GM12878 (cell line): ENCODE measurements around the gene C16orf46. TPM values are rescaled to one million over a fixed set of nuclear protein-coding genes. Genes with fewer than 3 reads are reported as not detected.

Experiments used
- ATAC-seq: fragments of 200-7000 bp; cut with Tn5 transposase; 3 replicates; pipeline ENCODE4 v1.9.1; 2020; ENCODE audit warnings: mild to moderate bottlenecking, moderate library complexity
- BruUV-seq: library from RNA; stranded (reverse); fragments of 400-500 nt; replicated peaks from 2 replicates; lab custom pipeline; 2021; lab: Mats Ljungman, UMichigan
- CTCF ChIA-PET: fragments of 300-600 bp; sonication (Branson Sonifier 250); formaldehyde crosslinking; extraction: SDS; loops from one replicate; lab custom pipeline; 2021; ENCODE audit warnings: inconsistent platforms; lab: Yijun Ruan, JAX
- POLR2A ChIA-PET: fragments of 350-600 bp; formaldehyde crosslinking; extraction: SDS; loops from one replicate; lab custom pipeline; 2021; ENCODE audit warnings: inconsistent platforms; lab: Charles Lee
- RAD21 ChIA-PET: fragments of 300-600 bp; sonication (Branson Sonifier 250); formaldehyde crosslinking; loops from one replicate; lab custom pipeline; 2023; ENCODE audit warnings: antibody characterized with exemption; ENCODE audit not compliant: unreplicated experiment; lab: Charles Lee
- SMC1A ChIA-PET: fragments of 300-600 bp; sonication (Branson Sonifier 250); formaldehyde crosslinking; loops from one replicate; lab custom pipeline; 2023; ENCODE audit not compliant: unreplicated experiment, uncharacterized antibody; lab: Charles Lee
- DNase-seq: peaks from one replicate; pipeline ENCODE4 v3.0.0-alpha.2; 2011; ENCODE audit warnings: low read depth, low spot score
- FAIRE-seq: peaks from 3 replicates; lab custom pipeline; 2011; peaks lifted over from hg19 to GRCh38; lab: Jason Lieb, UNC
- H2AFZ ChIP-seq: 2 replicates; pipeline ENCODE4 v1.6.0; 2011; ENCODE audit warnings: low read depth, low read length, control low read depth; ENCODE audit not compliant: control insufficient read depth
- H3K27ac ChIP-seq: 2 replicates; pipeline ENCODE4 v1.5.1; 2011; ENCODE audit warnings: control low read depth; ENCODE audit not compliant: control insufficient read depth, insufficient read depth
- H3K27me3 ChIP-seq, 2 experiments: replicated peaks in 1 of 2; 2 replicates each; pipeline versions ENCODE4 v1.6.0 to v1.6.1; 2011; ENCODE audit warnings: low read length in 1 of 2; ENCODE audit not compliant: control insufficient read depth in 2 of 2, insufficient read depth in 2 of 2
- H3K36me3 ChIP-seq, 2 experiments: 2 replicates each; pipeline ENCODE4 v1.5.1; 2011; ENCODE audit warnings: low read length in 1 of 2; ENCODE audit not compliant: control insufficient read depth in 2 of 2, insufficient read depth in 2 of 2
- H3K4me1 ChIP-seq: 2 replicates; pipeline ENCODE4 v1.6.1; 2011; ENCODE audit warnings: mild to moderate bottlenecking, low read length, moderate library complexity, mixed read lengths; ENCODE audit not compliant: control insufficient read depth, insufficient read depth
- H3K4me2 ChIP-seq: 2 replicates; pipeline ENCODE4 v1.6.0; 2011; ENCODE audit warnings: control low read depth; ENCODE audit not compliant: control insufficient read depth, insufficient read depth
- H3K4me3 ChIP-seq: fragments of 200-600 bp; sonication (generic); 2 replicates; pipeline ENCODE4 v1.5.1; 2016
- H3K79me2 ChIP-seq: 2 replicates; pipeline ENCODE4 v1.6.0; 2011; ENCODE audit warnings: low read length; ENCODE audit not compliant: control insufficient read depth, insufficient read depth
- H3K9ac ChIP-seq: 2 replicates; pipeline ENCODE4 v1.8.0; 2011; ENCODE audit warnings: low read length, control low read depth, mixed read lengths; ENCODE audit not compliant: control insufficient read depth, insufficient read depth
- H3K9me3 ChIP-seq: replicated peaks from 3 replicates; pipeline ENCODE4 v1.5.1; 2011; ENCODE audit warnings: mild to moderate bottlenecking, low read length; ENCODE audit not compliant: control insufficient read depth, insufficient read depth
- H4K20me1 ChIP-seq: 2 replicates; pipeline ENCODE4 v1.6.0; 2011; ENCODE audit not compliant: control insufficient read depth, insufficient read depth
- BMI1 ChIP-seq: fragments of 450-650 bp; IDR thresholded peaks from 2 replicates; pipeline ENCODE4 v1.6.1; 2016; ENCODE audit warnings: mild to moderate bottlenecking, moderate library complexity, borderline replicate concordance
- CHD1 ChIP-seq: IDR thresholded peaks from 2 replicates; pipeline ENCODE4 v1.6.1; 2012; ENCODE audit warnings: low read depth, low read length, improper control_type of control experiment
- E4F1 ChIP-seq: fragments of 450-650 bp; IDR thresholded peaks from 2 replicates; pipeline ENCODE4 v1.6.1; 2018; ENCODE audit warnings: borderline replicate concordance, mild to moderate bottlenecking; ENCODE audit not compliant: partially characterized antibody
- HDAC2 ChIP-seq: fragments of 200-600 bp; sonication (generic); IDR thresholded peaks from 2 replicates; pipeline ENCODE4 v1.6.1; 2017
- IRF4 ChIP-seq: IDR thresholded peaks from 2 replicates; pipeline ENCODE4 v1.6.1; 2011; ENCODE audit warnings: low read depth, low read length
- NRF1 ChIP-seq: conservative IDR thresholded peaks from 2 replicates; pipeline ENCODE4 v1.6.1; 2011; ENCODE audit warnings: mild to moderate bottlenecking, low read depth, low read length, improper control_type of control experiment
- PKNOX1 ChIP-seq: fragments of 450-650 bp; IDR thresholded peaks from 2 replicates; pipeline ENCODE4 v1.6.1; 2016; ENCODE audit warnings: mild to moderate bottlenecking
- RCOR1 ChIP-seq: conservative IDR thresholded peaks from 2 replicates; pipeline ENCODE4 v1.6.1; 2012; ENCODE audit warnings: low read depth, low read length, improper control_type of control experiment
- SKIL ChIP-seq: fragments of 450-650 bp; IDR thresholded peaks from 2 replicates; pipeline ENCODE4 v1.6.1; 2017; ENCODE audit warnings: mild to moderate bottlenecking, low read depth, inconsistent platforms; ENCODE audit not compliant: poor library complexity, severe bottlenecking
- SMC3 ChIP-seq: IDR thresholded peaks from 2 replicates; pipeline ENCODE4 v1.6.1; 2011; ENCODE audit warnings: low read length, improper control_type of control experiment, borderline replicate concordance
- TCF12 ChIP-seq: IDR thresholded peaks from 2 replicates; pipeline ENCODE4 v1.6.1; 2011; ENCODE audit warnings: low read depth, mild to moderate bottlenecking, low read length
- YBX1 ChIP-seq: fragments of 450-650 bp; IDR thresholded peaks from 2 replicates; pipeline ENCODE4 v1.6.1; 2016; ENCODE audit warnings: antibody characterized with exemption
- ZNF207 ChIP-seq: fragments of 450-650 bp; IDR thresholded peaks from 2 replicates; pipeline ENCODE4 v1.6.1; 2014; ENCODE audit warnings: antibody characterized with exemption, mild to moderate bottlenecking, borderline replicate concordance
- ZNF592 ChIP-seq: fragments of 450-650 bp; IDR thresholded peaks from 2 replicates; pipeline ENCODE4 v1.6.1; 2017; ENCODE audit warnings: mild to moderate bottlenecking, moderate library complexity
- WGBS: methylation state at CpG from one replicate; pipeline ENCODE4 v1.1.6; 2016; ENCODE audit warnings: low lambda C conversion rate; ENCODE audit not compliant: insufficient replicate concordance, insufficient coverage; ENCODE audit errors: missing lambda C conversion rate; 5-methylcytosine and 5-hydroxymethylcytosine counted together
- in situ Hi-C: fragments of 300-500 bp; cut with MboI; formaldehyde crosslinking; loops from 9 replicates; pipeline ENCODE4 v1.14.3; 2018; ENCODE audit warnings: mixed read lengths
- intact Hi-C: fragments of 100-400 bp; cut with micrococcal nuclease; formaldehyde crosslinking; loops from one replicate; pipeline ENCODE4 v1.14.2; 2022; ENCODE audit not compliant: unreplicated experiment
- polyA plus RNA-seq, 11 experiments: library from polyadenylated mRNA; depleted of rRNA in 4 of 11; unstranded in 6 of 11; stranded (reverse) in 5 of 11; fragments of >200 nt; fragmentation: Nextera tagmentation in 4 of 11; fragmentation: Illumina TruSeq in 1 of 11; extraction: Ambion mirVana in 4 of 11; extraction: Trizol in 1 of 11; gene quantifications; 1 replicate in 1 of 11; 2 replicates in 10 of 11; pipeline versions ENCODE4 v1.2.1 to v1.2.3, GENCODE V29; 2011 to 2016; ENCODE audit warnings: inconsistent platforms in 2 of 11, missing spikeins in 2 of 11, low read depth in 1 of 11
- total RNA-seq, 4 experiments: library from RNA; depleted of rRNA in 3 of 4; stranded (reverse); fragments of >200 nt in 3 of 4; fragmentation: Illumina TruSeq in 1 of 4; extraction: Trizol in 1 of 4; gene quantifications; 2 replicates each; pipeline versions ENCODE4 v1.2.1 to v1.2.3, GENCODE V29; 2013 to 2021

C16orf46 gene
- total and polyA plus RNA-seq, 10 of the 15 experiments (the other 5 are each of a cell fraction or from before 2014, with no cell fraction given) = 0.04 to 0.46 (median 0.14) TPM; not detected in 6

- H3K4me3 ChIP-seq = no peak overlapping the region
- DNase-seq (no peak), FAIRE-seq (no peak), ATAC-seq (no peak)
- CTCF ChIA-PET = interaction anchor here (0.7 to 1.6 kb wide), 2 partner anchors 26 to 33 kb away, joined by 3 to 5 read pairs; no protein-coding TSS in a partner anchor
- peaks cover 0 to 13% of the 10 kb centered on the region in 2 experiments for H3K36me3 ChIP-seq
- H3K79me2 ChIP-seq = no peaks in the 10 kb centered on the region
- no peaks in the 10 kb centered on the region for H4K20me1 ChIP-seq
- WGBS = 90% methylated on average over 11 of the region's 11 CpGs
- TF ChIP-seq IRF4 (no peak), CHD1 (no peak), BMI1 (no peak), ZNF592 (no peak), E4F1 (no peak), NRF1 (no peak), YBX1 (no peak), SKIL (no peak), HDAC2 (no peak), SMC3 (no peak), RCOR1 (no peak), PKNOX1 (no peak), TCF12 (no peak), ZNF207 (no peak)
- no peaks in the 10 kb centered on the region; the same call in 2 of the 3 replicates for H3K9me3 ChIP-seq
- intact Hi-C loops (no loop called here), in situ Hi-C loops (loop anchor here (5.0 kb wide), 1 partner anchor 707 kb away; no protein-coding TSS in a partner anchor)
- H3K27me3 ChIP-seq = no peaks in the 10 kb centered on the region
- BruUV-seq = no TSS peak
- no peak overlapping the region for H3K27ac ChIP-seq
- SMC1A ChIA-PET = interaction anchor here (1.6 kb wide), 1 partner anchor 12 kb away, joined by 5 read pairs; no protein-coding TSS in a partner anchor
- no peak overlapping the region for H3K9ac ChIP-seq
- no peaks in the 10 kb centered on the region for H3K4me1 ChIP-seq
- no peak overlapping the region for H2AFZ ChIP-seq
- POLR2A ChIA-PET = interaction anchor here (0.9 kb wide), 1 partner anchor 32 kb away, joined by 3 read pairs; no protein-coding TSS in a partner anchor
- RAD21 ChIA-PET = no interaction called here
- no peak overlapping the region for H3K4me2 ChIP-seq
Observed at GRCh38 chr16:81029930-81030604, 47.0 kb downstream of the C16orf46 start.
